ENCODE results near the gene ZNF138. TPM values are rescaled to one million over a fixed set of nuclear protein-coding genes. Genes with fewer than 3 reads are reported as not detected.

ZNF138 gene
- total RNA-seq, 1 experiment from 2014 or later: 25.6 TPM

DNA sequence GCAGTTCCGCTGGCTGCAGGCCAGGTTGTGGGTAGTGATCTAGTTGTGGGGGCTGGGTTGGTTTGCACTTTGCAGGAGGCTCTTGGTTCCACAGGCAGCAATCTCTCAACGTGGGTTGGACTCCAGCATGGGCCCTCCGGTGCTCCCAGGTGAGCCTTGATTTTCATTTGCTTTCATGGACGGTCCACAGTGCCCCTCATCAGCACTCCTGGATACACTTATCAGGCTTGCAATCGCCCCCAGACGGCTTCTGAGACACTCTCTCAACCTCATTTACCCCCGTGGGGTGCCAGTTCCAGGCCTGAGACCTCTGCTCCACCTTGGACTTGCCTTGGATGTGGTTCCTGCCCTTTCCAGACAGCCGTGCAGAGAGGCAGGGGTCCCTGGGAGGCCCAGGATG, 77.5 kb downstream of the ZNF138 start:
- H2BK15ac ChIP-seq (ENCODE audit: low read depth, low read length): no peak overlapping the region
- H3K4ac ChIP-seq (ENCODE audit: low read depth, low read length): no peak overlapping the region
- H4K91ac ChIP-seq (ENCODE audit: insufficient read length, low read depth, low read length): no peak overlapping the region
- TF ChIP-seq, protein P1, sequence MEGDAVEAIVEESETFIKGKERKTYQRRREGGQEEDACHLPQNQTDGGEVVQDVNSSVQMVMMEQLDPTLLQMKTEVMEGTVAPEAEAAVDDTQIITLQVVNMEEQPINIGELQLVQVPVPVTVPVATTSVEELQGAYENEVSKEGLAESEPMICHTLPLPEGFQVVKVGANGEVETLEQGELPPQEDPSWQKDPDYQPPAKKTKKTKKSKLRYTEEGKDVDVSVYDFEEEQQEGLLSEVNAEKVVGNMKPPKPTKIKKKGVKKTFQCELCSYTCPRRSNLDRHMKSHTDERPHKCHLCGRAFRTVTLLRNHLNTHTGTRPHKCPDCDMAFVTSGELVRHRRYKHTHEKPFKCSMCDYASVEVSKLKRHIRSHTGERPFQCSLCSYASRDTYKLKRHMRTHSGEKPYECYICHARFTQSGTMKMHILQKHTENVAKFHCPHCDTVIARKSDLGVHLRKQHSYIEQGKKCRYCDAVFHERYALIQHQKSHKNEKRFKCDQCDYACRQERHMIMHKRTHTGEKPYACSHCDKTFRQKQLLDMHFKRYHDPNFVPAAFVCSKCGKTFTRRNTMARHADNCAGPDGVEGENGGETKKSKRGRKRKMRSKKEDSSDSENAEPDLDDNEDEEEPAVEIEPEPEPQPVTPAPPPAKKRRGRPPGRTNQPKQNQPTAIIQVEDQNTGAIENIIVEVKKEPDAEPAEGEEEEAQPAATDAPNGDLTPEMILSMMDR (conservative IDR thresholded peaks at IDR 0.05): no peak
- H3K4me2 ChIP-seq (ENCODE audit: insufficient read depth, insufficient read length, low read length): no peak overlapping the region
- no peak overlapping the region for H4K8ac ChIP-seq (replicated peaks; ENCODE audit: insufficient read length, low read depth, low read length)
- no peak overlapping the region for H2AK5ac ChIP-seq (ENCODE audit: insufficient read length, low read length)
- no peaks in the 10 kb centered on the region for H4K20me1 ChIP-seq (ENCODE audit: control insufficient read depth, insufficient read depth, insufficient read length)
- H2AFZ ChIP-seq (ENCODE audit: low read length): no peak overlapping the region
- no peak overlapping the region for H3K9ac ChIP-seq (ENCODE audit: extremely low read depth, insufficient read length, low read length)
- H3K27me3 ChIP-seq (ENCODE audit: insufficient read depth, low read length): no peaks in the 10 kb centered on the region; the same call in 1 of the 2 replicates
- H3K79me1 ChIP-seq (ENCODE audit: insufficient read depth, low read depth, low read length, poor library complexity, severe bottlenecking): no peaks in the 10 kb centered on the region
- H3T11ph ChIP-seq (ENCODE audit: low read length): no peak overlapping the region
- H2BK120ac ChIP-seq (ENCODE audit: low read depth, low read length, poor library complexity, severe bottlenecking): no peak overlapping the region
- no peak overlapping the region for H3K18ac ChIP-seq (ENCODE audit: insufficient read length, low read depth, low read length)
- H3K14ac ChIP-seq (ENCODE audit: insufficient read depth, low read length): no peak overlapping the region
- H2BK12ac ChIP-seq (ENCODE audit: insufficient read length, low read depth, low read length): no peak overlapping the region
- H3K4me1 ChIP-seq (ENCODE audit: insufficient read depth, low read length): no peaks in the 10 kb centered on the region
- DNase-seq: peak; percentile 14
- no CpG with 5 or more reads among the region's 8 CpGs for WGBS (ENCODE audit: extremely low coverage, insufficient read length, low lambda C conversion rate)
- Mint-ChIP-seq H3K4me1 (no peaks in the 10 kb centered on the region), H3K27me3 (ENCODE audit: low read depth) (peaks cover 43% of the 10 kb centered on the region), H3K9me3 (peaks cover 85 to 89% of the 10 kb centered on the region in 2 experiments), H3K4me3 (no peak overlapping the region), H3K36me3 (ENCODE audit: insufficient read depth in 1 of 3, low read depth in 3 of 3) (peaks cover 2 to 10% (median 4%) of the 10 kb centered on the region in 3 experiments; a peak in 4 of 7 replicates), H3K27ac (no peak overlapping the region)
- H3K56ac ChIP-seq (ENCODE audit: insufficient read length, low read depth, low read length): no peak overlapping the region
- no peaks in the 10 kb centered on the region for H3K9me3 ChIP-seq (ENCODE audit: control insufficient read depth, low read depth, low read length)
- no peak overlapping the region for H4K5ac ChIP-seq (ENCODE audit: insufficient read length, low read depth, low read length)
- no peaks in the 10 kb centered on the region for H3K79me2 ChIP-seq (ENCODE audit: insufficient read depth, low read length)
- H2BK5ac ChIP-seq (ENCODE audit: insufficient read length, low read length): no peak overlapping the region
- H3K27ac ChIP-seq (ENCODE audit: insufficient read length, low read depth, low read length): no peak overlapping the region
- H3K23ac ChIP-seq (ENCODE audit: insufficient read length, low read depth, low read length): no peak overlapping the region
- no peak overlapping the region for H2BK20ac ChIP-seq (ENCODE audit: low read depth, low read length, poor library complexity, severe bottlenecking)
- no peaks in the 10 kb centered on the region for H3K23me2 ChIP-seq (ENCODE audit: insufficient read length, low read depth, low read length, poor library complexity, severe bottlenecking)

All from H9 (cell line).